ENCODE data around the gene NCL.

DNA sequence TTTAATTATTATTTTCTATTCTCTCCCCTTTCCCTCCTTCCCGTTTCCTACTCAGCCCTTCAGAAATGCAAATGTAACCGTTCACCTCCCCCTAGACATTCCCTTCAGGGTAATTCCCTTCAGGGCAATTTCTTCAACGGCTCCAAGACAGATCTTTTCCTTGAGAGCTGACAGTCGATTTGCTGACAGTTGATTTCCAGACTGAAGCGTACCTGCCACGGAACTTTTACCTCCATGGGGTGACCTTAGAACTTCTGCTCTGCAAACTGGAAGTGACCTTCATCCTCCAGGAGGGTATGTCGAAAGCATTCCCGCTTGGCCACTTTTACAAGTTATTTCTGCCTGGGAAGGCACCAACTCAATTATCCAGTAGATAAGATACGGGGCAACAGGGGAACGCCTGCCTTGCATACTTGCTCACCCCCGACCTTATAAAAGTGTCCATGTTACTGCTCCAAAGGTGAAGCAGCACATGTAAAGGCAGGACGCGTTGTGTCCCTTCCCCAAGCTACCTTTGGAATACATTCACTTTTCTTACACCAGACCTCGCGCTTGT lies 50.3 kb downstream of the NCL start:
- TF ChIP-seq, protein P1, sequence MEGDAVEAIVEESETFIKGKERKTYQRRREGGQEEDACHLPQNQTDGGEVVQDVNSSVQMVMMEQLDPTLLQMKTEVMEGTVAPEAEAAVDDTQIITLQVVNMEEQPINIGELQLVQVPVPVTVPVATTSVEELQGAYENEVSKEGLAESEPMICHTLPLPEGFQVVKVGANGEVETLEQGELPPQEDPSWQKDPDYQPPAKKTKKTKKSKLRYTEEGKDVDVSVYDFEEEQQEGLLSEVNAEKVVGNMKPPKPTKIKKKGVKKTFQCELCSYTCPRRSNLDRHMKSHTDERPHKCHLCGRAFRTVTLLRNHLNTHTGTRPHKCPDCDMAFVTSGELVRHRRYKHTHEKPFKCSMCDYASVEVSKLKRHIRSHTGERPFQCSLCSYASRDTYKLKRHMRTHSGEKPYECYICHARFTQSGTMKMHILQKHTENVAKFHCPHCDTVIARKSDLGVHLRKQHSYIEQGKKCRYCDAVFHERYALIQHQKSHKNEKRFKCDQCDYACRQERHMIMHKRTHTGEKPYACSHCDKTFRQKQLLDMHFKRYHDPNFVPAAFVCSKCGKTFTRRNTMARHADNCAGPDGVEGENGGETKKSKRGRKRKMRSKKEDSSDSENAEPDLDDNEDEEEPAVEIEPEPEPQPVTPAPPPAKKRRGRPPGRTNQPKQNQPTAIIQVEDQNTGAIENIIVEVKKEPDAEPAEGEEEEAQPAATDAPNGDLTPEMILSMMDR (conservative IDR thresholded peaks at IDR 0.05): no peak
- TF ChIP-seq ZFX (IDR thresholded peaks at IDR 0.05): no peak

Measured in C4-2B (cell line).